Breast epithelium (tissue), 3 donors: ENCODE measurements around the gene SNCAIP.

ENCODE experiments used
- CTCF ChIP-seq, 3 donors: fragments of 450-650 bp; IDR thresholded peaks; one replicate each; pipeline ENCODE4 v1.5.1; 2016 to 2017; ENCODE audit warnings: antibody characterized with exemption in 3 of 3, mild to moderate bottlenecking in 3 of 3, moderate library complexity in 3 of 3
- POLR2A ChIP-seq: fragments of 450-650 bp; IDR thresholded peaks from one replicate; pipeline ENCODE4 v1.6.1; 2016; ENCODE audit warnings: antibody characterized with exemption, mild to moderate bottlenecking, moderate library complexity
- POLR2AphosphoS5 ChIP-seq, 3 donors: sonication (generic); formaldehyde crosslinking; IDR thresholded peaks; one replicate each; pipeline ENCODE4 v1.6.1; 2017; ENCODE audit warnings: antibody characterized with exemption in 3 of 3

GRCh38 chr5:122493091-122494021 lies 181.3 kb downstream of the SNCAIP start:
- TF ChIP-seq CTCF (IDR thresholded peaks at IDR 0.05) (no peak), POLR2AphosphoS5 (IDR thresholded peaks at IDR 0.05) (no peak), POLR2A (no peak)
